ENCODE measurements around the gene GPR68.

- TF ChIP-seq, protein P1, sequence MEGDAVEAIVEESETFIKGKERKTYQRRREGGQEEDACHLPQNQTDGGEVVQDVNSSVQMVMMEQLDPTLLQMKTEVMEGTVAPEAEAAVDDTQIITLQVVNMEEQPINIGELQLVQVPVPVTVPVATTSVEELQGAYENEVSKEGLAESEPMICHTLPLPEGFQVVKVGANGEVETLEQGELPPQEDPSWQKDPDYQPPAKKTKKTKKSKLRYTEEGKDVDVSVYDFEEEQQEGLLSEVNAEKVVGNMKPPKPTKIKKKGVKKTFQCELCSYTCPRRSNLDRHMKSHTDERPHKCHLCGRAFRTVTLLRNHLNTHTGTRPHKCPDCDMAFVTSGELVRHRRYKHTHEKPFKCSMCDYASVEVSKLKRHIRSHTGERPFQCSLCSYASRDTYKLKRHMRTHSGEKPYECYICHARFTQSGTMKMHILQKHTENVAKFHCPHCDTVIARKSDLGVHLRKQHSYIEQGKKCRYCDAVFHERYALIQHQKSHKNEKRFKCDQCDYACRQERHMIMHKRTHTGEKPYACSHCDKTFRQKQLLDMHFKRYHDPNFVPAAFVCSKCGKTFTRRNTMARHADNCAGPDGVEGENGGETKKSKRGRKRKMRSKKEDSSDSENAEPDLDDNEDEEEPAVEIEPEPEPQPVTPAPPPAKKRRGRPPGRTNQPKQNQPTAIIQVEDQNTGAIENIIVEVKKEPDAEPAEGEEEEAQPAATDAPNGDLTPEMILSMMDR (IDR thresholded peaks at IDR 0.05): no peak
- TF ChIP-seq POLR2A (IDR thresholded peaks at IDR 0.05): no peak
These were observed 27.7 kb downstream of the GPR68 start for GRCh38 chr14:91216731-91217226.
